NCI-H774 (cell line): Measurements from ENCODE around the gene PRR33.
"Not testable (repeated sequence)": the region's sequence is repeated elsewhere in the genome, so short reads cannot be mapped to it uniquely, and the experiment has no call there.

Experiments used
- DNase-seq: peaks from one replicate; lab custom pipeline; 2025; lab: John Stamatoyannopoulos, UW

The PRR33 gene

DNA sequence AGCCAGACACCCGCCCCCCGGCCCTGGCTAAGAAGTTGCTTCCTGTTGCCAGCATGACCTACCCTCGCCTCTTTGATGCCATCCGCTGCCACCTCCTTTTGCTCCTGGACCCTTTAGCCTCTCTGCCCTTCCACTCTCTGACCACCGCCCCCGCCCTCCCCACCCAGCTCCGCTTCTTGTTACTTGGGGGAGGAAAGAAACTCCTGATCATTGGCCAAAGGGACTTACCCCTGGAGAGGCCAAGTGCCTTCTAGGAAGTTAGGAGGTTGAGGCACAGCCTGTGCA, at the start of gene PRR33:
Gene PRR33 (minus strand): TSS at position 65 of the 285 bp plus-strand sequence. CDS start 1,311 bp downstream, outside the sequence.
- no peak for DNase-seq

DNA sequence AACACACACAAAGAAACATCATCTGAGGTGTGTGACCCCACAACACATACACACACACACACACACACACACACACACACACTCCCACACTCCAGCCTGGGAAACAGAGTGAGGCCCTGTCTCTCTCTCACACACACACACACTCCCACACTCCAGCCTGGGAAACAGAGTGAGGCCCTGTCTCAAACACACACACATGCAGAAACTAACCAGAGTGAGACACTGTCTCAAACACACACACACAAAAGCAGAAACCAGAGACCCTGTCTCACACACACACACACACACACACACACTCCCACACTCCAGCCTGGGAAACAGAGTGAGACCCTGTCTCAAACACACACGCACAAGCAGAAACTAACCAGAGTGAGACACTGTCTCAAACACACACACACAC, 48.1 kb upstream of the PRR33 start:
- not testable (repeated sequence) for DNase-seq

DNA sequence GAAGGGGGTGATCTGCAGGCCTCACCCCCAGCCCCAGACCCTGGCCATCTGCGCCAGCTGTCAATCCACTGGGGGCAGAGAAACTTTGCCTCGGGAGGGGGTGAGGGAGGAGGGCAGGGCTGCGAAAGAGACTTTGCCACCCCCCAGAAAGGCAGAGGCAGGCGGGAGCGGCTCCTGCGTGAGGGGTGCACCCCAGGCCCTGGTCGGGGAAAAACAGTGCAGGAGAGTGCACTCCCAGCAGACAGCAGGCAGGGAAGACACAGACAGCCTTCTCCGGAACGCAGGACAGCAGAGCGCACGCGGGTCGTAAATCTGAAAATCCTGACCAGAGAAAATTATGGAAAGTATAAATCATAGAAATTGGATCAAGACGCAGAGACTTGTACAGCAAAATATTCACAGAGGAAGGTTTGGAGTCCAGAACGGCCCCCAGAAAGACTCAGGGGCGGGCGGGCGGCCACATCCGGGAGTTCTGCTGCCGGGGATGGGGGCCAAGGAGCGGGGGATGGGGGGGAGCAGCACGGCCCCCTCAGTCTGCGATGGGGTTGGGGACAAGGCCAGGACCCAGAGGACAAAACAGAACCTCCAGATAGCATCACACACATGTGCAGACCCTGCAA, 47.4 kb upstream of the PRR33 start:
- DNase-seq = no peak

DNA sequence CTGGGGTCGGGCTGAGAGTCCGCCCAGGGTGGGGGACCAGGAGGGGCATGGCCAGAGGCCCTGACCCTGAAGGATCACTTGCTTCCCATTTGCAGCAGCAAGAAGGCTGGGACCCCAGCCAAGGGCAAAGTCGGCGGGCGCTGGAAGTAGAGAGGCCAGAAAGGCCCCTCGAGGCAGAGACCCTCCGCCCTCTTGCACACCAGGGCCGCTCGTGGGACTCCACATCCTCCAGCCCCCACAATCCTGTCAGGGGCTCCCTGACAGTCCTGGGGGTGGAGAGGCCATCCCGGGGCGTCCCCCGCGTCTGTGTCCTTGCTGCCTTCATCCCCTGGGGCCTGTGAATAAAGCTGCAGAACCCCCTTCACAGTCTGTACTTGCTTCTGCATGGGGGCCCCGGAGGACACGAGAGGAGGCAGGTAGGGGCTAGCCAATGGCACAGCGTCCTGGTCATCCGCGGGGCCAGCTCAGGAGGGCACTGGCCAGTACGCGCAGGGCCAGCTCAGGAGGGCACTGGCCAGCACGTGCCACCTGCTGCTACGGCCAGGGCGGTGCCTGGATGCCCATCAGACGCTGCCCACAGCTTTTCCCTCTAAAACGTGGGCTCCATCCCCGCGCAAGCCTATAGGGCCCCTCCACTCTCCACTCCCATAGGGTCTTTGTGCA, 46.8 kb upstream of the PRR33 start:
- DNase-seq = no peak

DNA sequence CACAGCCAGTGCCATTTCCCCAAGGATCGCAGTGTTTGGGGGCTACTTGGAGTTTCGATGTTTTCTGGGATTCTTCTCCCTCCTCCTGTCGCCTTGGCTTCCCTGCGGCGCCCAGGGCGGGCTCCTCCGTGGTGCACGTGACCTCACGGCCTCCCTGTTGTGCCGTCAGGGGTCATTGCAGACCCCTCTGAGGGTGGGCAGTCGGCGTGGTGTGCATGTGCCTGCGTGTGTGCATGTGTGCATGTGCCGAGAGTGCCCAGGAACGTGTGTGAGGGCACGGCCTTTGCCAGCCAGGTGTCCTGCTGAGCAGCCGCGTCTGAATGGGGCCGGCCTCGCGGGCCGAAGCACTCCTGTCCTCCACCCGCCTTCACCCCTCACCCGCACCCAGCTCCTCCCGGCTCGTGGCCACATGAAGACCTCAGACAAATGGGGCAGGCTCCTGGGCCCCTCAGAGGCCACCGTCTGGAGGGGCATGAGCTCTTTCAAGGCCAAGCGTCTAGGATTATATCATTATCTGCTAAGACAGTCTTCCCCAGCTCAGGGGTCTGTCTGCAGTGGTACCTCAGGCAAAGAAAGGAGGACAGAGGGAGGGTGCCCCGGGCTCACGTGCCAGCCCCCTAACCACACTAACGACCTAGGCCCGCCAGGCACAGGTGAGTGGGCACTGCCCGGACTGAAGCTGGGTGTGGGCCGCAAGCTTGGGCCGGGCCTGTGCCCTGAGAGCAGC, 46.1 kb upstream of the PRR33 start:
- DNase-seq = no peak

DNA sequence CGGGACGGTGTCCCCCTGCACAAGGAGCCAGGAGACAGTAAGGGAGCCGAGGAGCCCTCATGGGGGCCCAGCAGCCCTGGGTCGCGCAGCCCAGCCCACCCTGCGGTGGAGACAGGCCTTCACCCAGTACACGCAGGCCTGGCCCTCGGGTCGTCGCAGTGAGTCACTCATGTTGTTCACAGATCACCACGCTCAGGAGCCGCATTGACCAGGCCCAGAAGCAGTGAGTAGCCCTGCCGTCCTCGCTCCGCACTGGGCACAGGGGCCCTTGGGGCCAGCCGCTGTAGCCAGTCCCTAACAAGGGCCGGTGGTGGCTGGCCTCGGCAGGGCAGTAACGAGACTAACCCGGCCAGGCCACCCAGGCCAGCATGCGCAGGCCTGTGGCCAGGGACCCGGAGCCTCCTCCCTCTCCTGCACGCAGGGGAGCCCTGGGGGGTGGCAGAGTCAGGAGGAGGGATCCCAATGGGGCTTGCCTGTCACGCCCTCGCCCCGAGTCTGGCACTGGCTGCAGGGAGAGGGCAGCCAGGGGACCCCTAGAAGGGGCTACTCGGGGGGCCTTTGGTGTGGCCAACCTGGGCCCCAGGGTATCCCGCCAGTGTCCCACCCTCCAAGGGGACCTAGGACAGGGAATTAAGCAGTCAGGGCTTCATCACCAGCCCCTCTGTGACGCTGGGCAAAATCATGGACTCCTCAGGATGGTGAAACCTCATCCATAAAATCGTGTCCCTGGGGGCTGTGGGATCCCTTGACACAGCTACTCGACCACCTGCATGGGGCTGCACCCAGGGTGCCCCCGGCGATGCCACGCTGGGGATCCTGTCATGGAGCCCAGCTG, 45.3 kb upstream of the PRR33 start:
- DNase-seq = no peak

DNA sequence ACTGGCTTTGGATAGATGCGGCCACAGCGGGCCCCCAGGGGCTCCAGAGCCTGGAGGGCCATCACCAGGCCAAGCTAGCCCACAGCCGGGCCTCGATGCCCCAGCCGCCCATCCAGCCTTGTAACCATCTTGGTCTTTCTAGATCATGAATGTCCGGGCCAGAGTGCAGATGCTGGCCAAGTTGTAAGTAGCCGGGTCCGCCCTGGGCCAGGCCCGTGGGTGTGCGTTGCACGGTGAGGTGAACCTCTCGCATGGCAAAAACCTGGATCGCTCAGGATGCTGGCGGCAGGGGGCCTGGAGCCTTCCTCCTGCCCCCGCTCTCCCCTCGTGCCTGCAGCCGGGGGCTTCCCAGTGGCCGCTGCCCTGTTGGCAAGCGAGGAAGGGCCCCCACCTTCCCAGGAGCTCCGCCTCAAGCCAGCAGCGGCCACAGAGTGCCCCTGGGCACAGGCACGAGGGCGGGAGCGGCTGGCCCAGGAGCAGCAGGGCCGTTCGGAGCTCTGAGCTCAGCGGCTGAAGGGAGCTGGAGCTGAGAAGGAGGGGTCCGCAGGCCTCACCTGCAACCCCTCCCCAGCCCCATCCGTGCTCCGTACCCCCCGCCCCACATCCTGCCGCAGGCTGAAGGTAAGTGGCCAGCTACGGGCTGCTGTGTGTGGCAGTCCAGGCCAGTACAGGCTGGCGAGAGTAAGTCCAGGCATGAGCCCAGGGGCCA, 44.5 kb upstream of the PRR33 start:
- DNase-seq = no peak

DNA sequence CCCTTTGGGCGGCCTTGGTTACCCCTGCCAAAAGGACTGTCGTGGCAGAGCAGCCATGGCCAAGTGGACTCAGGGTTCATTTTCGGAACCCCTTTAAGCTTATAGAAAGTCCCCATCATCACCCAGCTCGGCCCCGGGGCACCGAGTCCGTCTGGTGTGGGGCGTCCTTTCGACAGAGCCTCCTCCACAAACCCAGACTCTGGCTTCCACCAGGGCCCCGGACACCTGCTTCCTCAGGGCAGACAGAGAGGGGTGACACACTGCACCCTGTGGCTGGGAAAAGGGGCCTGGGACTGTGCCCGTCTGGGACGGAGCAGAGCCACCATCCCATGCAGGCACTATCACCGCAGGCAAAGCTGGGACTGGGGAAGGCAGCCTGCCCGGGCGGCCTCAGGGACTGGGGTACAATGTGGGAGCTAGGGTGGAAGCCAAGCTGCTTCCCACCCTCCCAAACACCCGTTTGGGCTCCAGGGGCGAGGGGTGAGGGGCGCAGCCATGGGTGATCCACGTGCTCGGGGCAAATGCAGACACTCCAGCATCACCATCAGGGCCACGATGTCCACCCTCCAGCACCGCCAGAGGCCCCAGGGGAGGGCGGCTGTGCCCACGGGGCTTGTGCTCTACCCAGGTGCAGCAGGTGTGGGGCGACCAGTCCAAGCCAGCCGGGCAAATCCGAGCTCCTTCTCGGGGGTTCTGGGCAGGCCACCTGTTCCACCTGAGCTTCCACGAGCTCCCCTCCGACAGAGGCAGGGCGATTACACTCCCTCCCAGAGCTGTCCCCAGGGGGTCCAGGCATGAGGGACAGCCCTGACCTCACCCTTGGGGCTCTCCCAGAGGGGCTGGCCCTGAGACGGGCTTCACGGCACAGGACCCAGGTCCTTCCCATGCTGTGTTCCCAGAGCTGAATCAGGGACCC, 43.7 kb upstream of the PRR33 start:
- no peak for DNase-seq

DNA sequence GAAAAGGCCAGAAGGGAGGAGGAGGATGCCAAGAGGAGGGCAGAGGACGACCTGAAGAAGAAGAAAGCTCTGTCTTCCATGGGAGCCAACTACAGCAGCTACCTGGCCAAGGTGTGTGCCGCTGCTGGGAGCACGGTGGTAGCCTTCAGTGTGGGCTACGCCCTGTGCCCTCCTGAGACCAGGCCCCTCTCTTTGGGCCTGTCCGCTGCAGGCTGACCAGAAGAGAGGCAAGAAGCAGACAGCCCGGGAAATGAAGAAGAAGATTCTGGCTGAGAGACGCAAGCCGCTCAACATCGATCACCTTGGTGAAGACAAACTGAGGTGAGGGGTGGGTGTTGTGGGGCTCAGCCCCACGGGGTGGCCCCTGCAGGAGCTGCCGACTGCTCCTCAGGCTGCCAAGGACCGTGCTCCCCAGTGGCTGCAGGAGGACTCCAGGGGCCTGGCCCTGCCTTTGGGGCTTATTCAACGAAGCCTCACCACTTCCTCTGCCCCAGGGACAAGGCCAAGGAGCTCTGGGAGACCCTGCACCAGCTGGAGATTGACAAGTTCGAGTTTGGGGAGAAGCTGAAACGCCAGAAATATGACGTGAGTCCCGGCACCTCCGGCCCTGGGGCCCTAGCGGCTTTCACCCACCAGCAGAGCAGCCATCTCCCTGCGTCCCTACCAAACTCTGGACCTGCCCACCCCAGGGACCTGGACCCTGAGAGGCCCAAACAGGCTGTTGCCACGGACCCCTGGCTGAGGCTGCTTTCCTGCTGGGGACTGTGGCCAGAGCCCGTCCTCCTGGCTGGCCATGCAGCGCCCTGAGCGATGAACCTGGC, 42.9 kb upstream of the PRR33 start:
- DNase-seq = no peak

DNA sequence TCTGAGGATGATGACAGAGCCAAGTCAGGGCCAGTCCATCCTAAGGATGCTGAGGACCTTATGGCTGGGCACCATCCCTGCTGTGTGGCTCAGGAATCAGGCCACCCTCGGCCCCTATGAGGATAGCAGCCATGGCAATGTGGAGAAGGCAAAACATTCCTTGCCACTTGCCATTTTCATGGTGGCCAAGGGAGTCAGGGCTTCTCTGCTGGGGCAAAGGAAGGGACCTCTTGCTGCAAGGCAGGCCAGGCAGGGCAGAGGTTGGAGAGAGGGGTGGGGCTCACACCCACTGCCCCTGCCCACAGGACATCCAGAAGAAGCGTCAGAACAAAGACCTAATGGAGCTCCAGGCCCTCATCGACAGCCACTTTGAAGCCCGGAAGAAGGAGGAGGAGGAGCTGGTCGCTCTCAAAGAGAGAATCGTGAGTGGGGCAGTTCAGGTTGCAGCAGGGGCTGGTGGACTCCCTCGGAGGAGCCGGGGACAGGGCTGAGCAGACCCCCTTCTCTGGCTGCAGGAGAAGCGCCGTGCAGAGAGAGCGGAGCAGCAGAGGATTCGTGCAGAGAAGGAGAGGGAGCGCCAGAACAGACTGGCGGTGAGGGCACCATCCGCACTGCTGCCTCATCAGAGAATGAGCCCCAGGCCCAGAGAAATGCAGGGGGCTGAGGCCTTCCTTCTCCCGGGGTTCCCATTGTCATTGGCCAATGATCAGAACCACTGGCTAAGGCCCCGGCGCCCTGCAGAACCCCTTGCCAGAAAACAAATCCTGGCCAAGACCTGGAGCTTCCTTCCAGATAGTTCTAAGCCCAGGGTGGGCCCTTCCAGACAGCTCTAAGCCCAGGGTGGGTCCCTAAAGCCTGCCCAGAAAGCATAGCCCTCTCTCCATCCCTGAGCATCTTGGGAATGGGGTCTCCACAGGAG, 42.0 kb upstream of the PRR33 start:
- DNase-seq = no peak

DNA sequence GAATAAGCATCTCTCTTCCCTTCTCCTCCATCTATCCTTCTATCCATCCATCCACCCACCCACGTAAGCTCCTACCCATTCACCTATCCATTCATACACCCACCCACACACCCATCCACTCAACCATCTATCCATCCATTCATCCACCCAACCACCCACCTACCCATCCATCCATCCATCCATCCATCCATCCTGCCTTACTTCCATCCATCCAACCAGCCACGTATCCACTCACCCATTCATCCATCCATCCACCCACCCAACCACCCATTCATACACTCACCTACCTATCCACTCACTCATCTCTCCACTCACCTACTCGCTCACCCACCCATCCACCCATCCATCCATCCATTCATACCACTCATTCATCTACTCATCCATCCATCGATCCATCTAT, 41.0 kb upstream of the PRR33 start:
- no peak for DNase-seq

DNA sequence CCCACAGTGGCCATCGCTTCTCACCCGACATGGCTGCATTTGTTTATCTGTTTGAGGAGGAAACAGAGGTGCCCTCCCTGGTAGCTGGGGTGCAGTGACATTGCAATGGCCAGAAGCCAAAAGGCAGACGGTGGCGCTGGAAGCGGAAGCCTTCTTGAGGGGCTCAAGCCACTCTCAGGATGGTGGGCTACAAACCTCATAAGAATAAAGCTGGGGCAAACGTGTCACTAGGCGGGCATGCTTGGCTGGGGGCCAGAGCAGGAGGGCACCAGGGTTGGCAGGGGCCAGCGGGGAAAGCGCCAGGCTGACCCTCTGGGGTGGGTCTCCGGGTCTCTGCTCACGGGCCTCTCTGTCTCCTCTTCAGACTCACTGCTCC, 40.4 kb upstream of the PRR33 start:
- no peak for DNase-seq

DNA sequence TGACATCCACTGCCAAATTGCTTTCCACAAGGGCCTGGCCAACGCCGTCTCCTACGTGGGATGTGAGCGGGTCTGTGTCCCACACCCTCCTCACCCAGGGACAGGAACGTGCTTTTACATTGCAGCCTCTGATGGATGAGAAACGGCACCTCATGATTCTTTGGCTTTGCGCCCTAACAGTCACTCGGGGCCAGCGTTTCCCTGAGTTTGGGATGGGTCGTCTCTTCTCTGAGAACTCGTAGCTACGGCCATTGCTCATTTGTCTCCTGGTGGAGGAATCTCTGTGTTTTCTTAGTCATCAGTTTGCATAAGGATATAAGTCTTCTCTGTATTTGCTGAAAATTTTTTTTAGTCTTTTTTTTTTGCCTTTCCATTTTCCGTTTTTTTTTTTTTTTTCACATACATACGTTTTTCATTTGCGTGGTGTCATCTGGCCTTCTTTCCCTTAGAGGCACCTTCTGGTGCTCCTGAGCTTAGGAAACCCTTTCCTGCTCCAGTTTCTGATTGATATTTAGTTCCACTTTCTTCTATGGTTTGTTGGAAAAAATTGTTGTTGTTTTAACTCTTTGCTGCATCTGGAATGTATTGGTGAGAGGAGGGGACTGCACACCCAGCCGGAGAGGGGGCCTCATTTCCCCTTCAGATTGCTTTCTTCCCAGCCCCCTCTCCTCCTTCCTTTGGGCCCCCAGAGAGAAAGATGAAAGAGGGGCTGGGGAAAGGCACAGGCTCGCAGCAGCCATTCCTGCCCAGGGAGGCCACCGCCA, 39.8 kb upstream of the PRR33 start:
- DNase-seq = no peak

DNA sequence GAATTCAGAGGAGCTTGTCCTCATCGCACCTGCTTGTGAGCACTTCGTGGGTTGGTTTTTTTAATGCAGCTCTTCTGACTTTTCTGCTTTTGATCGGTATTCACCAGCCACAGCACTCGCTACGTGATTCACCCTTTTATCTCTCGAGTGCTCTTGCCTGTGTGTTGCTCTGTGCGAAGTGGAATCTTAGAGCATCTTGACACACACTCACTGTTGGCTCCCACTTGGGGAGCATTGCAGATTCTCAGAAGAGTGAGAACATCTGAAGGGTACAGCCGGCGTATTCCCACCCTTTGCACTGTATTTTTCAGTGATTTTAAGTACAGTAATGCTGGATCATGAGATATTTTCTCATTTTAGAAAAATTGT, 38.8 kb upstream of the PRR33 start:
- no peak for DNase-seq

DNA sequence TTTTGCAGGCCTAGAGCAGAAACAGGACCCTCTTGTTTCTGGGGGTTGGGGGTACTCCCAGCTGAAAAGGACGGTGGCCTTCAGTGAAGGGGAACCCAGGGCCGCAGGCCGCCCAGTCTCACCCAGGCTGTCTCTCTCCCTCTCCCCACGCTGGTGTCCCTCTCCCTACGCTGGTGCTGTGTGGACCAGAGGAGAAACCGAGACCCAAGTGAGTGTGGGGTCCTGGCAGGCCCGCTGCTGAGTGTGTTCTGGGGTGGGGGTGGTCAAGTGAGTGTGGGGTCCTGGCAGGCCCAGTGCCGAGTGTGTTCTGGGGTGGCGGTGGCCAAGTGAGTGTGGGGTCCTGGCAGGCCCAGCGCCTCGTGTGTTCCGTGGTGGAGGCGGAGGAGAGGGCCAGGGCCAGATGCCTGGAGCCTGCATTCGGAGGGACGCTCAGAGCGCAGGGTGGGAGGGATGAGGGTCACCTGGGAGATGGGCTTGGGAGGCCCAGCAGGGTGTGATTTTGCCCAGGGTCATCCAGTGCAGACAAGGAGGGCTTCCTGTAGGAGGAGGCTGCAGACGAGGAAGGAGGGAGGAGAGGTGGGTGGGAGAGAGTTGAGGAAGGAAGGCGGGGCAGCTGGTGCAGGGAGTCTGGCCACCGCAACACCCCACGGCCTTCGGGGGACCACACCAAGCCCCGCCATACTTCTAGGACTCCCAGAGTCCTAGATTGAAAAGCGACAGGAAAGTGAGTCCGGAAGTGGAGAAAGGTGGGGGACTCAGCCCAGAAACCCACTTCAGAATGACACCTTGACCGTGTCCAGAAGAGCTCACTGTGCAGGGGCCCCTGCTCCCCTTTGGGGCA, 38.1 kb upstream of the PRR33 start:
- no peak for DNase-seq

DNA sequence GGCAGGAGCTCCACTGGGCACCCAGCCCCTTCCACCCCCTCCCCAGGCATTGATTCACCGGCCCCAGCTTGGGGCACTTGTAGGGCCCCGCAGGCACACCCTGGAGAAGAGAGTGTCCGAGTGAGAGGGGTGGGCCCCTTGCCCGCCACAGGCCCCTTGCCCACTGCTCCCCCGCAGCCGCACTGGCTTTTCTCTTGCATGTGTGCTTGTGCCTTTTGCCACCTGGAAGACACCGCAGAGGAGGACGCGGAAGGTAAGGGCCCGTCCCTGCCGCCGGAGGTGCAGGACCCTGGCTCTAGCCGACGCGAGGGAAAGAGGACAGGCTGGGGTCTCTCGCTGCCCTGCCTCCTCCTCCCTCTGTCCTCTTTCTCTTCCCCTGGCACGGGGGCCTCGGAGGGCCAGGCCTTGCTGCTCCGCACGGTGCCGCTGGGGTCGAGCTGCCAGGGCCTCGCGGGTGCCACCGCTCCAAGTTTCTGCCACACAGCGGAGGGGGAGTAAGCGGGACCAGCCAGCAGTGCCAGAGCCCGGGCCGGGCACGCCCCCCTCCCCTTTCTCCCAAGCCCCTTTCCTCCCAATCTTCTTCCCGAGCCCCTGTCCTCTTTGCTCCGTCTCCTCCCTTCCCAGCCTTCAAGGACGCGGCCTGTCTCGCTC, 37.3 kb upstream of the PRR33 start:
- no peak for DNase-seq

DNA sequence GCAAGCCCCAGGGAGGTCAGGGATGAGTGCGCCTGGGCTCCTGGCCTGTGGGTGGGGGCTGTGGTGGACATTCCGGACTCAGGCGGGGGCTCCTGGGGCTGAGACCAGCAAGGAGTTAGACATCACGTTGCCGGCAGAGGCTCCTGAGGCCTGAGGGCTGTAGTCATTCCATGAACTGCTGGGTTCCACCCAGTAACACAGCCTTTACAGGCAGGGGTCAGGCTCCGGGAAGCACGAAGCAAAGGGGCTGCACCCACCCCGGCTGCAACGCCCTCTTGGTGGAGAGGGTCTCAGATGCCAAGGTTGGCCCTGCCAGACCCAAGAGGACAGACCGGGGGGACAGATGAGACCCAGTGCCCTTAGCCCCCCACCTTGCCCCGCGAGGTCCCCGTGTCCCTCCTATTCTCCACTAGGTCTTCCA, 36.8 kb upstream of the PRR33 start:
- DNase-seq = no peak
